ENCODE measurements around the gene FAM25A. TPM values are rescaled to one million over a fixed set of nuclear protein-coding genes. Genes with fewer than 3 reads are reported as not detected.

Gene FAM25A
- total RNA-seq, 2 donors from 2014 or later: not detected

DNA sequence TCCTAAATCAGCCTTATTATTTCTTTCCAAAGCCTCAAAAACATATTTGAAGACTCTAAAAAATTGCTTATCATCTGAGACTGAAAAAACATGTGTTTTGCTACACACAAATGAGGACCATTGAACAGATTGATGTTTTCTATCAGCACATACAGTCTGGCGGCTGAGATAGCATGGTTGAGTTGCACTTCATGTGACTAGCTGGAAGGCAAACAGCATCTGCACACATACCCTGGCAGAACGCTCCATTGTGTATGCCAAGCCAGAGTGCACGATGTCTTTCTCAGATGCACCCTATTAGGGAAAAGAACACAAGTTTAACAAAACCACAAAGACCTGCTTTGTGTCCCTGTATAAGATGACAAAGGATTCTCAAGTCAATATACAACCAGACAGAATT lies 33.0 kb downstream of the FAM25A start:
- no peak for DNase-seq
- peaks cover 57% of the 10 kb centered on the region for H3K36me3 Mint-ChIP-seq (ENCODE audit: low read depth)
- no peak overlapping the region for H3K27ac Mint-ChIP-seq
- no peaks in the 10 kb centered on the region for H3K9me3 Mint-ChIP-seq
- Histone ChIP-seq H3K4me3 (ENCODE audit: low read length) (no peak overlapping the region), H3K27ac (ENCODE audit: low read depth, low read length) (no peak overlapping the region), H3K27me3 (ENCODE audit: control insufficient read depth, insufficient read depth, low read length, poor library complexity, severe bottlenecking) (no peaks in the 10 kb centered on the region), H3K36me3 (ENCODE audit: control insufficient read depth, insufficient read depth, low read length) (peaks cover 60% of the 10 kb centered on the region), H3K4me1 (ENCODE audit: control insufficient read depth, insufficient read depth, low read length) (no peaks in the 10 kb centered on the region), H3K9ac (ENCODE audit: extremely low read depth, low read length, poor library complexity, severe bottlenecking) (no peak overlapping the region), H3K9me3 (ENCODE audit: control insufficient read depth, low read length) (no peaks in the 10 kb centered on the region)
- TF ChIP-seq, protein P1, sequence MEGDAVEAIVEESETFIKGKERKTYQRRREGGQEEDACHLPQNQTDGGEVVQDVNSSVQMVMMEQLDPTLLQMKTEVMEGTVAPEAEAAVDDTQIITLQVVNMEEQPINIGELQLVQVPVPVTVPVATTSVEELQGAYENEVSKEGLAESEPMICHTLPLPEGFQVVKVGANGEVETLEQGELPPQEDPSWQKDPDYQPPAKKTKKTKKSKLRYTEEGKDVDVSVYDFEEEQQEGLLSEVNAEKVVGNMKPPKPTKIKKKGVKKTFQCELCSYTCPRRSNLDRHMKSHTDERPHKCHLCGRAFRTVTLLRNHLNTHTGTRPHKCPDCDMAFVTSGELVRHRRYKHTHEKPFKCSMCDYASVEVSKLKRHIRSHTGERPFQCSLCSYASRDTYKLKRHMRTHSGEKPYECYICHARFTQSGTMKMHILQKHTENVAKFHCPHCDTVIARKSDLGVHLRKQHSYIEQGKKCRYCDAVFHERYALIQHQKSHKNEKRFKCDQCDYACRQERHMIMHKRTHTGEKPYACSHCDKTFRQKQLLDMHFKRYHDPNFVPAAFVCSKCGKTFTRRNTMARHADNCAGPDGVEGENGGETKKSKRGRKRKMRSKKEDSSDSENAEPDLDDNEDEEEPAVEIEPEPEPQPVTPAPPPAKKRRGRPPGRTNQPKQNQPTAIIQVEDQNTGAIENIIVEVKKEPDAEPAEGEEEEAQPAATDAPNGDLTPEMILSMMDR (conservative IDR thresholded peaks at IDR 0.05): no peak
- H3K4me1 Mint-ChIP-seq: no peaks in the 10 kb centered on the region
- no peak overlapping the region for H3K4me3 Mint-ChIP-seq
- 89 to 95% methylated on average over 3 of the region's 3 CpGs for WGBS, 2 experiments (ENCODE audit: insufficient coverage in 1 of 2, insufficient read length in 1 of 2)
- H3K27me3 Mint-ChIP-seq (ENCODE audit: insufficient read depth): no peaks in the 10 kb centered on the region

DNA sequence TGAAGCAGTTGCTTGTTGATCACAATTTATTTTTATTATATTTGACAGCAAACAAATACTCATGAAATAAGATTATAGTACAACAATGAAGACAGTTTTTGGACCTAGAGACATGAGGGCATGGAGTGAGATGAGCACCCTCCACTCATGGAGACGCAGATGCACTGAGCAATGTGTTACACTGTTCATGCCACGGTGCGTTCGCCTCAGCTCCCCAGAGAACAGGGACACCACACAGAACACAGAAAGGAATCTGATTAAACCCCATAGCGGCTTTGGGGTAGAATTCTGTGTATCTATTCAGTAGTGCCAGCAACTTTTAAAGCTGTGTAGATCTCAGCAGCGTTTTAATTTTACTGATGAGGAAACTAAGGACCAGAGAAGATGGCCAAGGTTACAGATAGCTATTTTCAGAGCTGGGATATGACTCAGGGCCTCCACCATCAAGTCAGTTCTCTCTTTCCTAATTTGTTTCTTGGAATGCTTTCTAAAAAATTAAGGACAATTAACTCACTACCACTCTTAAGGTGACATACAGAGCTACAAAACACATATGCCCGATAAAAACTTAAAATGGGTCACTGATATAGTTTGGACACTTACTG lies 33.6 kb downstream of the FAM25A start:
- Histone ChIP-seq H3K4me3 (ENCODE audit: low read length) (no peak overlapping the region), H3K9ac (ENCODE audit: extremely low read depth, low read length, poor library complexity, severe bottlenecking) (no peak overlapping the region), H3K9me3 (ENCODE audit: control insufficient read depth, low read length) (no peaks in the 10 kb centered on the region), H3K27ac (ENCODE audit: low read depth, low read length) (no peak overlapping the region), H3K27me3 (ENCODE audit: control insufficient read depth, insufficient read depth, low read length, poor library complexity, severe bottlenecking) (no peaks in the 10 kb centered on the region), H3K4me1 (ENCODE audit: control insufficient read depth, insufficient read depth, low read length) (no peaks in the 10 kb centered on the region), H3K36me3 (ENCODE audit: control insufficient read depth, insufficient read depth, low read length) (peaks cover 65% of the 10 kb centered on the region)
- 94 to 98% methylated on average over 5 to 7 of the region's 7 CpGs for WGBS, 2 experiments (ENCODE audit: insufficient coverage in 1 of 2, insufficient read length in 1 of 2)
- Mint-ChIP-seq H3K4me3 (no peak overlapping the region), H3K27ac (no peak overlapping the region), H3K27me3 (ENCODE audit: insufficient read depth) (no peaks in the 10 kb centered on the region), H3K4me1 (no peaks in the 10 kb centered on the region), H3K36me3 (ENCODE audit: low read depth) (peaks cover 58% of the 10 kb centered on the region), H3K9me3 (no peaks in the 10 kb centered on the region)
- TF ChIP-seq, protein P1 (conservative IDR thresholded peaks at IDR 0.05): no peak
- no peak for DNase-seq

DNA sequence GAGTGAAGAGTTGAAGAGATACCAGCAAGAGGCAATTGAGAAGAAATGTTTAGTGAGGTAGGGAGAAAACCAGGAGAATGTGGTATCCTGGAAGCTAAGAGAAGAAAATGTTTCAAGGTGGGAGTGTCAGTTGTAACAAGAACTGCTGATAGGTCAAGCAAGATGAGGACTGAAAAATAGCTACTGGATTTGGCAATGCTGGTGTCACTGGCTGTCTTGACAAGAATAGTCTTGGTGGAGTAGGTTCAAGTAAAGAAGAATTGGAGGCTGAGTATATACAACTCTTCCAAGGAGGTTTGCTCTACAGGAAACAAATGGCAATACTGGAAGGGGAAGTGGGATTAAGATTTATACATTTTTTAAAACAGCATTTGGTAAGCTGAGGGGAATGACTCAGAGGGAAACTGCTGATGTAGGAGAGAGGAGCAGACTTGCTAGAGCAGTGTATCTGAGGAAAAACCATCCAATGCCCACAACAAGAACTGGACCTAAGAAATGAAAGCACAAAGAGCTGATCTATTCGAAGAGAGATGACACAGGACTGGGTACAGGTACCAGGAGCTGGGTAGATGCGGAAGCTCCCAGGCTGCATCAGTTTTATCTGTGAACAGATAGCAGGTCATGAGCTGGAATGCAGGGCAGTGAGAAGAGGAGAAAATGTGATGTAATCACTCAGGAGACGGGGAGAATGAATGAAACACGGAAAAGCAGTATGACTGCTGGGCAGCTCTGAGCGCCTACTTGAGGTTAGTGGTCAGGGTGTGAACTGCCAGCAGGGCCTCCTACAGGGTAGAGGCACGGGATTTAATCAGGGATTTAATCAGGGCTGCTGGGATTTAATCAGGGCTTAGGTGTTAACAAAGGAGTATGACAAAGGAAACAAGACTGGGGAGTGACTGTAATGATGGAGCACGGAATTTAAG lies 34.5 kb downstream of the FAM25A start:
- peak; percentile 87 for DNase-seq
- WGBS, 2 experiments (ENCODE audit: insufficient coverage in 1 of 2, insufficient read length in 1 of 2): 41 to 56% methylated on average over 5 to 7 of the region's 7 CpGs
- Mint-ChIP-seq H3K27ac (no peak overlapping the region), H3K4me3 (no peak overlapping the region), H3K36me3 (ENCODE audit: low read depth) (peaks cover 59% of the 10 kb centered on the region), H3K27me3 (ENCODE audit: insufficient read depth) (no peaks in the 10 kb centered on the region), H3K4me1 (no peaks in the 10 kb centered on the region), H3K9me3 (no peaks in the 10 kb centered on the region)
- Histone ChIP-seq H3K27ac (ENCODE audit: low read depth, low read length) (no peak overlapping the region), H3K4me3 (ENCODE audit: low read length) (no peak overlapping the region), H3K4me1 (ENCODE audit: control insufficient read depth, insufficient read depth, low read length) (no peaks in the 10 kb centered on the region), H3K9ac (ENCODE audit: extremely low read depth, low read length, poor library complexity, severe bottlenecking) (no peak overlapping the region), H3K27me3 (ENCODE audit: control insufficient read depth, insufficient read depth, low read length, poor library complexity, severe bottlenecking) (no peaks in the 10 kb centered on the region), H3K9me3 (ENCODE audit: control insufficient read depth, low read length) (no peaks in the 10 kb centered on the region), H3K36me3 (ENCODE audit: control insufficient read depth, insufficient read depth, low read length) (peaks cover 75% of the 10 kb centered on the region)
- TF ChIP-seq, protein P1 (conservative IDR thresholded peaks at IDR 0.05): peak; percentile 73

Measured in endodermal cell (in vitro differentiated cells).